BE2C (cell line): ENCODE measurements around the gene GMPPA.

ENCODE experiments used
- DNase-seq: peaks from one replicate; pipeline ENCODE4 v3.0.0-alpha.2; 2020
- H3K27me3 ChIP-seq: fragments of 250-450 bp; sonication (Bioruptor Pico); 2 replicates; pipeline ENCODE4 v1.5.1; 2020; ENCODE audit warnings: mild to moderate bottlenecking
- H3K36me3 ChIP-seq: fragments of 250-450 bp; sonication (Bioruptor Pico); 2 replicates; pipeline ENCODE4 v1.5.1; 2020; ENCODE audit warnings: mild to moderate bottlenecking
- H3K4me1 ChIP-seq: fragments of 250-450 bp; sonication (Bioruptor Pico); 2 replicates; pipeline ENCODE4 v1.5.1; 2020
- H3K4me3 ChIP-seq: 2 replicates; pipeline ENCODE4 v1.5.1; 2011; ENCODE audit warnings: low read depth, low read length
- H3K9me3 ChIP-seq: fragments of 250-450 bp; sonication (Bioruptor Pico); 2 replicates; pipeline ENCODE4 v1.5.1; 2020
- CTCF ChIP-seq: IDR thresholded peaks from 2 replicates; pipeline ENCODE4 v1.5.1; 2012; ENCODE audit warnings: mild to moderate bottlenecking, low read depth, low read length

The GMPPA gene

DNA sequence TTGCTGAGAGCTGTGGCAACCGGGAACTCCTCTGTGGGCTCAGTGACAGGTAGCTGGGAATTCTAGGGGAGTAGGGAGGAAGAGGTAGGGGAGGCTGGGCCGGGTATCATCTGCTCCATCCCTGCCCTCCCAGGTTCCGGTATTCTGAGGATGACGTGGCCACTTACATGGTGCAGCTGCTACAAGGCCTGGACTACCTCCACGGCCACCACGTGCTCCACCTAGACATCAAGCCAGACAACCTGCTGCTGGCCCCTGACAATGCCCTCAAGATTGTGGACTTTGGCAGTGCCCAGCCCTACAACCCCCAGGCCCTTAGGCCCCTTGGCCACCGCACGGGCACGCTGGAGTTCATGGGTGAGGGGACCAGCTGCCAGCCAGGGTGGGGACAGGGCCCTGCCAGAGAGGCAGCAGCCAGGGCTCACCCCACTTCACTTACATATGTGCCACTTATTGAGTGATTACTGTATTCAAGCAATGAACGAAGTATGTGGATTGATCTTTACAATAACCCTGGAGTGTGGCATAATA lies 8.0 kb upstream of the GMPPA start:
- no peak for DNase-seq
- H3K9me3 ChIP-seq, result no peaks in the 10 kb centered on the region
- no peak for TF ChIP-seq CTCF
- H3K36me3 ChIP-seq, result peaks cover 3% of the 10 kb centered on the region
- H3K4me1 ChIP-seq, result peaks cover 11% of the 10 kb centered on the region
- H3K27me3 ChIP-seq, result no peaks in the 10 kb centered on the region
- H3K4me3 ChIP-seq, result no peak overlapping the region

- no peak for DNase-seq
- Histone ChIP-seq H3K4me1 (peaks cover 18% of the 10 kb centered on the region), H3K4me3 (no peak overlapping the region), H3K9me3 (no peaks in the 10 kb centered on the region), H3K36me3 (peaks cover 3% of the 10 kb centered on the region; the same call in 1 of the 2 replicates), H3K27me3 (no peaks in the 10 kb centered on the region)
- TF ChIP-seq CTCF, result no peak
Measured at GRCh38 chr2:219491278-219491963, 7.3 kb upstream of the GMPPA start.

- peaks cover 3% of the 10 kb centered on the region; the same call in 1 of the 2 replicates for H3K36me3 ChIP-seq
- no peaks in the 10 kb centered on the region; the same call in 1 of the 2 replicates for H3K9me3 ChIP-seq
- H3K4me1 ChIP-seq, result peaks cover 22% of the 10 kb centered on the region
- DNase-seq, result no peak
- 0 out of 2 replicates have a peak, but pooled peaks have one; percentile 7 for TF ChIP-seq CTCF
- H3K4me3 ChIP-seq, result no peak overlapping the region
- H3K27me3 ChIP-seq, result no peaks in the 10 kb centered on the region
Measured at GRCh38 chr2:219492575-219492974, 6.1 kb upstream of the GMPPA start.

- Histone ChIP-seq H3K36me3 (peaks cover 3% of the 10 kb centered on the region; the same call in 1 of the 2 replicates), H3K4me1 (peaks cover 23% of the 10 kb centered on the region), H3K9me3 (no peaks in the 10 kb centered on the region; the same call in 1 of the 2 replicates), H3K27me3 (no peaks in the 10 kb centered on the region), H3K4me3 (no peak overlapping the region)
- TF ChIP-seq CTCF, result no peak
- DNase-seq, result no peak
Measured at GRCh38 chr2:219493086-219493485, 5.6 kb upstream of the GMPPA start.

DNA sequence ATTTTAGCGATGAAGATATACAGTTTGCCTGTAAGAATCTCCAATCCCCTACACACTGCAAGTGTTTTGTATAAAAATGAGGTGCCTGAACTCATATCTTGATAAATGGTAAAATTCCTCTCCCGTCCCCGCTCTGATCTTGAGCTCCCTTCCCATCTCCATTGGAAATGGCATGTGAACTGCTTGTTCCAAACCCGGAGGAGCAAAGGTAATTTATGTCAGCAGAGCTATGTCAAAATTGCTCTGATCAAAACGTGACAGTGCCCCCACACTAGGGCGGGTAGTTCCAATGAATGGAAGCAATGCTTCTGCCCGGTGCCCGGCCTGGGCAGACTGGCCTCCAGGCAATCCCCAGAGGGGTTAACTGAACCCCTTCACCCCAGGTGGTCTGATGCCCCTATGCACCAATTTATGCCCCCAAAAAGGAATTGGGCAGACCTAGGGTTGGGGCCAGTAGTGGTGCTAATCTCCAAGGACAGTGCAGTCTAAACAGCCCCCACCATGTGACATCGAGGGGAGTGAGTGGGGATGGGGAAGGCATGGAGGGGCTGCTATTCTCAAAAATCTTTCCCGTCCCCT lies 3.6 kb upstream of the GMPPA start:
- H3K27me3 ChIP-seq, result no peaks in the 10 kb centered on the region
- H3K4me3 ChIP-seq, result no peak overlapping the region
- H3K36me3 ChIP-seq, result peaks cover 3% of the 10 kb centered on the region; the same call in 1 of the 2 replicates
- TF ChIP-seq CTCF, result no peak
- no peaks in the 10 kb centered on the region; the same call in 1 of the 2 replicates for H3K9me3 ChIP-seq
- DNase-seq, result no peak
- peaks cover 30% of the 10 kb centered on the region for H3K4me1 ChIP-seq

GRCh38 chr2:219495531-219496122 lies 3.1 kb upstream of the GMPPA start:
- TF ChIP-seq CTCF, result peak; percentile 90
- Histone ChIP-seq H3K4me1 (peaks cover 34% of the 10 kb centered on the region), H3K27me3 (no peaks in the 10 kb centered on the region), H3K36me3 (peaks cover 2% of the 10 kb centered on the region; the same call in 1 of the 2 replicates), H3K4me3 (no peak overlapping the region), H3K9me3 (no peaks in the 10 kb centered on the region; the same call in 1 of the 2 replicates)
- DNase-seq, result peak; percentile 89
